H1 (cell line): ENCODE measurements around the gene NUBP1.
"Not testable (repeated sequence)": the region's sequence is repeated elsewhere in the genome, so short reads cannot be mapped to it uniquely, and the experiment has no call there.

ENCODE experiments used
- CHD2 ChIP-seq: IDR thresholded peaks from 2 replicates; pipeline ENCODE4 v1.6.1; 2012; ENCODE audit warnings: low read length, improper control_type of control experiment
- EZH2 ChIP-seq: fragments of 200-600 bp; sonication (generic); IDR thresholded peaks from 2 replicates; pipeline ENCODE4 v1.7.1; 2012; ENCODE audit warnings: low read depth, mild to moderate bottlenecking, moderate library complexity, low read length, inconsistent platforms; ENCODE audit not compliant: severe bottlenecking
- RAD21 ChIP-seq, 2 experiments: IDR thresholded peaks in 1 of 2; conservative IDR thresholded peaks in 1 of 2; 2 replicates each; pipeline ENCODE4 v1.6.1; 2011; ENCODE audit warnings: low read depth in 2 of 2, low read length in 2 of 2, improper control_type of control experiment in 1 of 2, inconsistent platforms in 1 of 2, mild to moderate bottlenecking in 1 of 2, moderate library complexity in 1 of 2
- RFX5 ChIP-seq: IDR thresholded peaks from 2 replicates; pipeline ENCODE4 v1.6.1; 2011; ENCODE audit warnings: low read depth, low read length, improper control_type of control experiment, borderline replicate concordance
- TF ChIP-seq, protein P1 (sequence below), 3 experiments: IDR thresholded peaks; 1 replicate in 2 of 3; 2 replicates in 1 of 3; pipeline versions ENCODE4 v1.5.1 to v1.6.1; 2011; ENCODE audit warnings: low read length in 3 of 3, mild to moderate bottlenecking in 3 of 3, inconsistent platforms in 2 of 3, low read depth in 1 of 3, moderate library complexity in 1 of 3; ENCODE audit not compliant: insufficient read depth in 1 of 3; ENCODE audit errors: control extremely low read depth in 1 of 3

DNA sequence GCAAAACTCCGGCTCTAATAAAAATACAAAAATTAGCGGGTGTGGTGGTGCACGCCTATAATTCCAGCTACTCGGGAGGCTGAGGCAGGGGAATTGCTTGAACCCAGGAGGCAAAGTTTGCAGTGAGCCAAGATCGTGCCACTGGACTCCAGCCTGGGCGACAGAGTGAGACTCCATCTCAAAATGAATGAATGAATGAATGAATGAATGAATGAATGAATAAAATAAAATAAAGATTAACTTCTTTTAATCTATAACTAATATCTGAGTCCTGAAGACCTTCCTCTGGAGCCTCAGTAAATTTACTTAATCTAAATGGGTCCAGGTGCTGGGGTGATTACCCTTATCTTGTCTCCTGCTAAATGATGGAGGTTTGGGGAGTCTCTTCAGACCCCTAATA is 36.3 kb downstream of the NUBP1 start:
- TF ChIP-seq CHD2; EZH2; RFX5; RAD21 (IDR thresholded peaks at IDR 0.05 in 1 of 2, conservative IDR thresholded peaks at IDR 0.05 in 1 of 2; ENCODE audit: low read depth in 2 of 2, low read length in 2 of 2): not testable (repeated sequence)
- TF ChIP-seq, protein P1, sequence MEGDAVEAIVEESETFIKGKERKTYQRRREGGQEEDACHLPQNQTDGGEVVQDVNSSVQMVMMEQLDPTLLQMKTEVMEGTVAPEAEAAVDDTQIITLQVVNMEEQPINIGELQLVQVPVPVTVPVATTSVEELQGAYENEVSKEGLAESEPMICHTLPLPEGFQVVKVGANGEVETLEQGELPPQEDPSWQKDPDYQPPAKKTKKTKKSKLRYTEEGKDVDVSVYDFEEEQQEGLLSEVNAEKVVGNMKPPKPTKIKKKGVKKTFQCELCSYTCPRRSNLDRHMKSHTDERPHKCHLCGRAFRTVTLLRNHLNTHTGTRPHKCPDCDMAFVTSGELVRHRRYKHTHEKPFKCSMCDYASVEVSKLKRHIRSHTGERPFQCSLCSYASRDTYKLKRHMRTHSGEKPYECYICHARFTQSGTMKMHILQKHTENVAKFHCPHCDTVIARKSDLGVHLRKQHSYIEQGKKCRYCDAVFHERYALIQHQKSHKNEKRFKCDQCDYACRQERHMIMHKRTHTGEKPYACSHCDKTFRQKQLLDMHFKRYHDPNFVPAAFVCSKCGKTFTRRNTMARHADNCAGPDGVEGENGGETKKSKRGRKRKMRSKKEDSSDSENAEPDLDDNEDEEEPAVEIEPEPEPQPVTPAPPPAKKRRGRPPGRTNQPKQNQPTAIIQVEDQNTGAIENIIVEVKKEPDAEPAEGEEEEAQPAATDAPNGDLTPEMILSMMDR (IDR thresholded peaks at IDR 0.05; ENCODE audit: control extremely low read depth in 1 of 3, insufficient read depth in 1 of 3, low read depth in 1 of 3, low read length in 3 of 3) = not testable (repeated sequence)
